Caco-2 (cell line): ENCODE results near the gene TTC7B. TPM values are rescaled to one million over a fixed set of nuclear protein-coding genes. Genes with fewer than 3 reads are reported as not detected.

Source experiments
- BruUV-seq: library from RNA; stranded (reverse); fragments of 400-500 nt; replicated peaks from 2 replicates; lab custom pipeline; 2021; lab: Mats Ljungman, UMichigan
- CTCF ChIA-PET: fragments of 300-600 bp; sonication (Branson Sonifier 250); formaldehyde crosslinking; loops from one replicate; lab custom pipeline; 2022; ENCODE audit warnings: antibody characterized with exemption; lab: Charles Lee
- POLR2A ChIA-PET: fragments of 300-600 bp; sonication (Branson Sonifier 250); formaldehyde crosslinking; loops from one replicate; lab custom pipeline; 2022; ENCODE audit warnings: antibody characterized with exemption; lab: Charles Lee
- DNase-seq, 2 experiments: peaks; one replicate each; pipeline versions ENCODE4 v3.0.0 to v3.0.0-alpha.2; 2020 to 2022
- H3K27me3 ChIP-seq: replicated peaks from 2 replicates; pipeline ENCODE4 v1.6.0; 2011; ENCODE audit warnings: low read length; ENCODE audit not compliant: control insufficient read depth, insufficient read depth
- H3K36me3 ChIP-seq: 2 replicates; pipeline ENCODE4 v1.5.1; 2011; ENCODE audit warnings: low read length; ENCODE audit not compliant: control insufficient read depth, insufficient read depth
- H3K4me1 ChIP-seq: fragments of 250-450 bp; sonication (Bioruptor Pico); 2 replicates; pipeline ENCODE4 v1.5.1; 2020; ENCODE audit warnings: mild to moderate bottlenecking
- H3K4me3 ChIP-seq: 2 replicates; pipeline ENCODE4 v1.5.1; 2011; ENCODE audit warnings: low read depth, mild to moderate bottlenecking, control low read depth, low read length
- H3K9me3 ChIP-seq: fragments of 250-450 bp; sonication (Bioruptor Pico); 2 replicates; pipeline ENCODE4 v1.5.1; 2020; ENCODE audit warnings: mild to moderate bottlenecking, moderate library complexity
- H3K27ac Mint-ChIP-seq: one replicate; pipeline ENCODE4 v1.8.0; 2022; ENCODE audit warnings: mixed read lengths; ENCODE audit not compliant: unreplicated experiment
- H3K27me3 Mint-ChIP-seq: one replicate; pipeline ENCODE4 v1.8.0; 2022; ENCODE audit warnings: mixed read lengths; ENCODE audit not compliant: insufficient read depth, unreplicated experiment
- H3K36me3 Mint-ChIP-seq: one replicate; pipeline ENCODE4 v1.8.0; 2022; ENCODE audit warnings: mild to moderate bottlenecking, mixed read lengths; ENCODE audit not compliant: insufficient read depth, unreplicated experiment
- H3K4me1 Mint-ChIP-seq: one replicate; pipeline ENCODE4 v1.8.0; 2022; ENCODE audit warnings: low read depth, mixed read lengths; ENCODE audit not compliant: unreplicated experiment
- H3K4me3 Mint-ChIP-seq: one replicate; pipeline ENCODE4 v1.8.0; 2022; ENCODE audit warnings: mild to moderate bottlenecking, moderate library complexity, mixed read lengths; ENCODE audit not compliant: unreplicated experiment
- H3K9me3 Mint-ChIP-seq: one replicate; pipeline ENCODE4 v1.8.0; 2022; ENCODE audit warnings: mixed read lengths; ENCODE audit not compliant: unreplicated experiment
- CTCF ChIP-seq, 2 experiments: fragments of 200-600 bp in 1 of 2; IDR thresholded peaks; 1 replicate in 1 of 2; 2 replicates in 1 of 2; pipeline versions ENCODE4 v1.5.1 to v1.8.0; 2011 to 2022; ENCODE audit warnings: antibody characterized with exemption in 1 of 2, control low read depth in 1 of 2, inconsistent platforms in 1 of 2, low read depth in 1 of 2, low read length in 1 of 2, mild to moderate bottlenecking in 1 of 2, moderate library complexity in 1 of 2; ENCODE audit not compliant: insufficient read depth in 1 of 2, severe bottlenecking in 1 of 2, unreplicated experiment in 1 of 2
- intact Hi-C: fragments of 100-400 bp; cut with micrococcal nuclease; formaldehyde crosslinking; loops from one replicate; pipeline ENCODE4 v1.10.0; 2022; ENCODE audit not compliant: unreplicated experiment
- total RNA-seq: library from RNA; stranded (reverse); gene quantifications from 2 replicates; pipeline ENCODE4 v1.2.3, GENCODE V29; 2022

Gene TTC7B
- total RNA-seq, 1 experiment from 2014 or later = 28.5 TPM

GRCh38 chr14:90513161-90514014 lies 302.8 kb downstream of the TTC7B start:
- peak; percentile 89 to 91 for DNase-seq
- peak overlapping the region; percentile 99 for H3K27ac Mint-ChIP-seq
- POLR2A ChIA-PET = interaction anchor here (0.6 to 2.1 kb wide), 7 partner anchors 11 to 131 kb away, joined by 3 to 12 read pairs (median 4); no protein-coding TSS in a partner anchor
- H3K27me3 Mint-ChIP-seq = no peaks in the 10 kb centered on the region
- H3K4me1 Mint-ChIP-seq = peaks cover 46% of the 10 kb centered on the region
- no peaks in the 10 kb centered on the region for H3K9me3 Mint-ChIP-seq
- CTCF ChIA-PET = interaction anchor here (0.7 to 3.2 kb wide), 7 partner anchors 12 to 224 kb away, joined by 3 to 21 read pairs (median 4); no protein-coding TSS in a partner anchor
- Histone ChIP-seq H3K27me3 (no peaks in the 10 kb centered on the region), H3K4me1 (peaks cover 99% of the 10 kb centered on the region), H3K36me3 (no peaks in the 10 kb centered on the region), H3K9me3 (no peaks in the 10 kb centered on the region), H3K4me3 (peak overlapping the region; percentile 8; the same call in 1 of the 2 replicates)
- peaks cover 21% of the 10 kb centered on the region for H3K36me3 Mint-ChIP-seq
- TSS peak; percentile 28 for BruUV-seq
- TF ChIP-seq CTCF (IDR thresholded peaks at IDR 0.05; ENCODE audit: insufficient read depth in 1 of 2, low read depth in 1 of 2, low read length in 1 of 2, severe bottlenecking in 1 of 2, unreplicated experiment in 1 of 2) = no peak
- peak overlapping the region; percentile 69 for H3K4me3 Mint-ChIP-seq
- intact Hi-C loops = loop anchor here (10.0 kb wide), 1 partner anchor 69 kb away; no protein-coding TSS in a partner anchor

GRCh38 chr14:90512329-90512991 lies 303.8 kb downstream of the TTC7B start:
- peak overlapping the region; percentile 69 for H3K4me3 Mint-ChIP-seq
- peaks cover 99% of the 10 kb centered on the region for H3K4me1 ChIP-seq
- ChIA-PET CTCF (interaction anchor here (0.7 to 3.2 kb wide), 4 partner anchors 11 to 223 kb away, joined by 3 to 21 read pairs (median 6); no protein-coding TSS in a partner anchor), POLR2A (interaction anchor here (0.6 to 2.1 kb wide), 4 partner anchors 11 to 208 kb away, joined by 3 to 12 read pairs (median 4); no protein-coding TSS in a partner anchor)
- no peak for TF ChIP-seq CTCF (IDR thresholded peaks at IDR 0.05; ENCODE audit: insufficient read depth in 1 of 2, low read depth in 1 of 2, low read length in 1 of 2, severe bottlenecking in 1 of 2, unreplicated experiment in 1 of 2)
- BruUV-seq = no TSS peak
- H3K27me3 ChIP-seq = no peaks in the 10 kb centered on the region
- no peaks in the 10 kb centered on the region for H3K27me3 Mint-ChIP-seq
- H3K36me3 ChIP-seq = no peaks in the 10 kb centered on the region
- no peaks in the 10 kb centered on the region for H3K9me3 Mint-ChIP-seq
- H3K36me3 Mint-ChIP-seq = peaks cover 23% of the 10 kb centered on the region
- peak; percentile 81 to 90 for DNase-seq
- peak overlapping the region; percentile 99 for H3K27ac Mint-ChIP-seq
- H3K4me1 Mint-ChIP-seq = peaks cover 51% of the 10 kb centered on the region
- no peak overlapping the region for H3K4me3 ChIP-seq
- intact Hi-C loops = loop anchor here (1.0 to 10.0 kb wide), 3 partner anchors 10 to 113 kb away; no protein-coding TSS in a partner anchor
- H3K9me3 ChIP-seq = no peaks in the 10 kb centered on the region
